ENCODE data around the gene IMPA2. TPM values are rescaled to one million over a fixed set of nuclear protein-coding genes. Genes with fewer than 3 reads are reported as not detected.

IMPA2 gene
- total and polyA plus RNA-seq, 2 donors (not counting 1 experiment from before 2014, with no cell fraction given): 3.8 to 23.0 TPM

GRCh38 chr18:12021077-12021476 lies 39.8 kb downstream of the IMPA2 start:
- TF ChIP-seq CTCF (conservative IDR thresholded peaks at IDR 0.05 in 1 of 2, IDR thresholded peaks at IDR 0.05 in 1 of 2; ENCODE audit: low read depth in 1 of 2, low read length in 2 of 2) (no peak), EZH2 (IDR thresholded peaks at IDR 0.05; ENCODE audit: low read length, missing control alignments) (no peak)
- H3K9ac ChIP-seq (ENCODE audit: insufficient read depth, low read length): no peak overlapping the region
- H3K9me3 ChIP-seq (ENCODE audit: control insufficient read depth, insufficient read depth, low read depth, low read length): no peaks in the 10 kb centered on the region
- H3K36me3 ChIP-seq (ENCODE audit: control insufficient read depth, insufficient read depth, low read length): no peaks in the 10 kb centered on the region
- H2AFZ ChIP-seq (ENCODE audit: low read length): no peak overlapping the region
- DNase-seq (ENCODE audit: low read depth in 2 of 2): no peak
- H3K4me1 ChIP-seq (ENCODE audit: control insufficient read depth, extremely low read depth, insufficient read depth, low read length): no peaks in the 10 kb centered on the region
- no peak overlapping the region for H3K4me3 ChIP-seq (replicated peaks in 1 of 4; ENCODE audit: control extremely low read depth in 1 of 4, insufficient read depth in 1 of 4, low read depth in 3 of 4, low read length in 4 of 4)
- no peak overlapping the region for H3K4me2 ChIP-seq (ENCODE audit: extremely low read depth, insufficient read depth, low read length)
- H3K27me3 ChIP-seq (ENCODE audit: control insufficient read depth, insufficient read depth, low read length): no peaks in the 10 kb centered on the region
- no peaks in the 10 kb centered on the region for H4K20me1 ChIP-seq (ENCODE audit: control insufficient read depth, extremely low read depth, insufficient read depth, low read length)
- H3K27ac ChIP-seq (ENCODE audit: insufficient read depth, low read length): no peak overlapping the region
- no peaks in the 10 kb centered on the region for H3K79me2 ChIP-seq (ENCODE audit: control insufficient read depth, insufficient read depth, low read length)

GRCh38 chr18:12021596-12021995 lies 40.3 kb downstream of the IMPA2 start:
- Histone ChIP-seq H3K79me2 (ENCODE audit: control insufficient read depth, insufficient read depth, low read length) (no peaks in the 10 kb centered on the region), H4K20me1 (ENCODE audit: control insufficient read depth, extremely low read depth, insufficient read depth, low read length) (no peaks in the 10 kb centered on the region), H3K27me3 (ENCODE audit: control insufficient read depth, insufficient read depth, low read length) (no peaks in the 10 kb centered on the region), H2AFZ (ENCODE audit: low read length) (no peak overlapping the region), H3K9ac (ENCODE audit: insufficient read depth, low read length) (no peak overlapping the region), H3K36me3 (ENCODE audit: control insufficient read depth, insufficient read depth, low read length) (no peaks in the 10 kb centered on the region), H3K9me3 (ENCODE audit: control insufficient read depth, insufficient read depth, low read depth, low read length) (no peaks in the 10 kb centered on the region), H3K4me1 (ENCODE audit: control insufficient read depth, extremely low read depth, insufficient read depth, low read length) (no peaks in the 10 kb centered on the region), H3K4me2 (ENCODE audit: extremely low read depth, insufficient read depth, low read length) (no peak overlapping the region), H3K4me3 (replicated peaks in 1 of 4; ENCODE audit: control extremely low read depth in 1 of 4, insufficient read depth in 1 of 4, low read depth in 3 of 4, low read length in 4 of 4) (no peak overlapping the region), H3K27ac (ENCODE audit: insufficient read depth, low read length) (no peak overlapping the region)
- peak in 1 of 2 donors; percentile 54 for DNase-seq (ENCODE audit: low read depth in 2 of 2)
- no peak for TF ChIP-seq CTCF (conservative IDR thresholded peaks at IDR 0.05 in 1 of 2, IDR thresholded peaks at IDR 0.05 in 1 of 2; ENCODE audit: low read depth in 1 of 2, low read length in 2 of 2)
- TF ChIP-seq EZH2 (IDR thresholded peaks at IDR 0.05; ENCODE audit: low read length, missing control alignments): no peak

GRCh38 chr18:12023375-12023774 lies 42.1 kb downstream of the IMPA2 start:
- no peaks in the 10 kb centered on the region for H4K20me1 ChIP-seq (ENCODE audit: control insufficient read depth, extremely low read depth, insufficient read depth, low read length)
- no peak overlapping the region for H3K27ac ChIP-seq (ENCODE audit: insufficient read depth, low read length)
- H2AFZ ChIP-seq (ENCODE audit: low read length): no peak overlapping the region
- H3K27me3 ChIP-seq (ENCODE audit: control insufficient read depth, insufficient read depth, low read length): no peaks in the 10 kb centered on the region
- no peaks in the 10 kb centered on the region for H3K9me3 ChIP-seq (ENCODE audit: control insufficient read depth, insufficient read depth, low read depth, low read length)
- no peak for TF ChIP-seq EZH2 (IDR thresholded peaks at IDR 0.05; ENCODE audit: low read length, missing control alignments)
- no peak for TF ChIP-seq CTCF (conservative IDR thresholded peaks at IDR 0.05 in 1 of 2, IDR thresholded peaks at IDR 0.05 in 1 of 2; ENCODE audit: low read depth in 1 of 2, low read length in 2 of 2)
- no peak overlapping the region for H3K4me3 ChIP-seq (replicated peaks in 1 of 4; ENCODE audit: control extremely low read depth in 1 of 4, insufficient read depth in 1 of 4, low read depth in 3 of 4, low read length in 4 of 4)
- H3K4me2 ChIP-seq (ENCODE audit: extremely low read depth, insufficient read depth, low read length): no peak overlapping the region
- no peak for DNase-seq (ENCODE audit: low read depth in 2 of 2)
- no peaks in the 10 kb centered on the region for H3K36me3 ChIP-seq (ENCODE audit: control insufficient read depth, insufficient read depth, low read length)
- H3K4me1 ChIP-seq (ENCODE audit: control insufficient read depth, extremely low read depth, insufficient read depth, low read length): no peaks in the 10 kb centered on the region
- no peak overlapping the region for H3K9ac ChIP-seq (ENCODE audit: insufficient read depth, low read length)
- no peaks in the 10 kb centered on the region for H3K79me2 ChIP-seq (ENCODE audit: control insufficient read depth, insufficient read depth, low read length)

Measured in fibroblast of lung (primary cell).